Activated CD8-positive, alpha-beta T cell treated with anti-CD3 and anti-CD28 coated beads, Interleukin-2, amount 10 ng/mL, durations not matched to agents 7 days and 5 days (primary cell): Measurements from ENCODE around the gene TAAR6. TPM values are rescaled to one million over a fixed set of nuclear protein-coding genes. Genes with fewer than 3 reads are reported as not detected.

Source experiments
- total RNA-seq, 2 experiments: library from RNA; stranded (reverse); gene quantifications; one replicate each; pipeline ENCODE4 v1.2.3, GENCODE V29; 2021

TAAR6 gene
- total RNA-seq, 2 experiments from 2014 or later = not detected

Other genes starting within 250 kb of the TAAR6 start
- not detected for gene MOXD1, start 168.8 kb upstream of the TAAR6 start, total RNA-seq
- gene STX7, start 57.2 kb upstream of the TAAR6 start, total RNA-seq = 10 to 100 TPM; 16.0 to 16.4 TPM
- not detected for gene TAAR9, start 32.0 kb upstream of the TAAR6 start, total RNA-seq
- not detected for gene TAAR8, start 17.6 kb upstream of the TAAR6 start, total RNA-seq
- not detected for gene TAAR5, start 19.4 kb downstream of the TAAR6 start, total RNA-seq
- not detected for gene TAAR2, start 54.0 kb downstream of the TAAR6 start, total RNA-seq
- gene TAAR1, start 88.9 kb downstream of the TAAR6 start, total RNA-seq = not detected
- gene VNN1, start 143.7 kb downstream of the TAAR6 start, total RNA-seq = not detected
- gene VNN2, start 187.6 kb downstream of the TAAR6 start, total RNA-seq = 10 to 100 TPM; 16.3 to 16.8 TPM
- 1 to 10 TPM; 6.0 to 6.3 TPM for gene SLC18B1, start 228.3 kb downstream of the TAAR6 start, total RNA-seq
- 1,000 to 10,000 TPM; 1,299 to 1,346 TPM for gene RPS12, start 244.2 kb downstream of the TAAR6 start, total RNA-seq